HepG2 (cell line): ENCODE data around the gene CD248. TPM values are rescaled to one million over a fixed set of nuclear protein-coding genes. Genes with fewer than 3 reads are reported as not detected.
A peak's percentile ranks its signal among the peaks of the same experiment; 100 is the strongest.

ENCODE experiments used
- ARID2 ChIP-seq: sonication (generic); formaldehyde crosslinking; IDR thresholded peaks from 2 replicates; pipeline ENCODE4 v1.8.1; 2022; ENCODE audit warnings: mild to moderate bottlenecking, missing genetic modification reagents, borderline replicate concordance
- ATF1 ChIP-seq: IDR thresholded peaks from 2 replicates; pipeline ENCODE4 v1.6.1; 2016; ENCODE audit warnings: mild to moderate bottlenecking, control low read depth
- ELF3 ChIP-seq: IDR thresholded peaks from 2 replicates; pipeline ENCODE4 v1.6.1; 2016; ENCODE audit warnings: missing genetic modification reagents, missing compliant biosample characterization
- FOXO1 ChIP-seq: sonication (generic); formaldehyde crosslinking; IDR thresholded peaks from 2 replicates; pipeline ENCODE4 v1.4.0; 2020; ENCODE audit warnings: missing genetic modification reagents
- PRMT3 ChIP-seq: sonication (generic); formaldehyde crosslinking; IDR thresholded peaks from 2 replicates; pipeline ENCODE4 v1.8.1; 2022; ENCODE audit warnings: low read depth, mild to moderate bottlenecking, moderate library complexity, missing genetic modification reagents, borderline replicate concordance
- SP140L ChIP-seq: sonication (generic); formaldehyde crosslinking; IDR thresholded peaks from 2 replicates; pipeline ENCODE4 v1.4.0; 2020; ENCODE audit warnings: missing genetic modification reagents, borderline replicate concordance
- SP4 ChIP-seq: sonication (generic); formaldehyde crosslinking; IDR thresholded peaks from 2 replicates; pipeline ENCODE4 v1.8.1; 2023; ENCODE audit warnings: mild to moderate bottlenecking, missing genetic modification reagents
- SSRP1 ChIP-seq: IDR thresholded peaks from 2 replicates; pipeline ENCODE4 v1.6.1; 2016; ENCODE audit warnings: control low read depth
- YEATS2 ChIP-seq: sonication (generic); formaldehyde crosslinking; IDR thresholded peaks from 2 replicates; pipeline ENCODE4 v1.4.0; 2020; ENCODE audit warnings: missing genetic modification reagents, borderline replicate concordance
- ZNF24 ChIP-seq: fragments of 450-650 bp; IDR thresholded peaks from 2 replicates; pipeline ENCODE4 v1.6.1; 2017; ENCODE audit warnings: antibody characterized with exemption, mild to moderate bottlenecking
- ZNF260 ChIP-seq: sonication (generic); formaldehyde crosslinking; IDR thresholded peaks from 2 replicates; pipeline ENCODE4 v1.4.0; 2020; ENCODE audit warnings: missing genetic modification reagents, low read depth, mild to moderate bottlenecking, borderline replicate concordance
- ZNF543 ChIP-seq: sonication (generic); formaldehyde crosslinking; IDR thresholded peaks from 2 replicates; pipeline ENCODE4 v1.4.0; 2020; ENCODE audit warnings: mild to moderate bottlenecking, missing genetic modification reagents
- ZNF879 ChIP-seq: sonication (generic); formaldehyde crosslinking; IDR thresholded peaks from 2 replicates; pipeline ENCODE4 v1.8.1; 2023; ENCODE audit warnings: missing genetic modification reagents
- ZSCAN22 ChIP-seq: sonication (generic); formaldehyde crosslinking; IDR thresholded peaks from 2 replicates; pipeline ENCODE4 v1.4.0; 2020; ENCODE audit warnings: mild to moderate bottlenecking, missing genetic modification reagents
- polyA plus RNA-seq, 8 experiments: library from polyadenylated mRNA; depleted of rRNA in 3 of 8; stranded (reverse) in 7 of 8; unstranded in 1 of 8; fragments of >200 nt; fragmentation: Illumina TruSeq in 4 of 8; extraction: Trizol in 4 of 8; gene quantifications; 2 replicates each; pipeline versions ENCODE4 v1.2.1 to v1.2.3, GENCODE V29; 2011 to 2016; ENCODE audit warnings: low read depth in 4 of 8, missing spikeins in 1 of 8, mixed read lengths in 1 of 8; ENCODE audit not compliant: insufficient read depth in 1 of 8
- total RNA-seq, 5 experiments: library from RNA; depleted of rRNA; stranded (reverse); fragments of >200 nt; fragmentation: Illumina TruSeq; extraction: Trizol; gene quantifications; 2 replicates each; pipeline ENCODE4 v1.2.3, GENCODE V29; 2016; ENCODE audit warnings: low read depth in 1 of 5
- TF ChIP-seq, protein P1 (sequence below): IDR thresholded peaks from 2 replicates; pipeline ENCODE4 v1.6.1; 2016; ENCODE audit warnings: missing compliant biosample characterization, missing genetic modification reagents, borderline replicate concordance
- TF ChIP-seq, protein P2 (sequence below), 2 experiments: IDR thresholded peaks; 2 replicates each; pipeline ENCODE4 v1.6.1; 2011 to 2012; ENCODE audit warnings: low read length in 2 of 2, borderline replicate concordance in 1 of 2, low read depth in 1 of 2, mild to moderate bottlenecking in 1 of 2, moderate library complexity in 1 of 2
- TF ChIP-seq, protein P3 (sequence below): sonication (generic); formaldehyde crosslinking; IDR thresholded peaks from 2 replicates; pipeline ENCODE4 v1.4.0; 2020; ENCODE audit warnings: missing genetic modification reagents, borderline replicate concordance
- TF ChIP-seq, protein P4 (sequence below): sonication (generic); formaldehyde crosslinking; IDR thresholded peaks from 2 replicates; pipeline ENCODE4 v1.8.0; 2022; ENCODE audit warnings: low read depth, missing genetic modification reagents

CD248 gene
- total and polyA plus RNA-seq, 2 of the 13 experiments (the other 11 are each of a cell fraction or from before 2014, with no cell fraction given): 0.25 to 0.35 TPM

DNA sequence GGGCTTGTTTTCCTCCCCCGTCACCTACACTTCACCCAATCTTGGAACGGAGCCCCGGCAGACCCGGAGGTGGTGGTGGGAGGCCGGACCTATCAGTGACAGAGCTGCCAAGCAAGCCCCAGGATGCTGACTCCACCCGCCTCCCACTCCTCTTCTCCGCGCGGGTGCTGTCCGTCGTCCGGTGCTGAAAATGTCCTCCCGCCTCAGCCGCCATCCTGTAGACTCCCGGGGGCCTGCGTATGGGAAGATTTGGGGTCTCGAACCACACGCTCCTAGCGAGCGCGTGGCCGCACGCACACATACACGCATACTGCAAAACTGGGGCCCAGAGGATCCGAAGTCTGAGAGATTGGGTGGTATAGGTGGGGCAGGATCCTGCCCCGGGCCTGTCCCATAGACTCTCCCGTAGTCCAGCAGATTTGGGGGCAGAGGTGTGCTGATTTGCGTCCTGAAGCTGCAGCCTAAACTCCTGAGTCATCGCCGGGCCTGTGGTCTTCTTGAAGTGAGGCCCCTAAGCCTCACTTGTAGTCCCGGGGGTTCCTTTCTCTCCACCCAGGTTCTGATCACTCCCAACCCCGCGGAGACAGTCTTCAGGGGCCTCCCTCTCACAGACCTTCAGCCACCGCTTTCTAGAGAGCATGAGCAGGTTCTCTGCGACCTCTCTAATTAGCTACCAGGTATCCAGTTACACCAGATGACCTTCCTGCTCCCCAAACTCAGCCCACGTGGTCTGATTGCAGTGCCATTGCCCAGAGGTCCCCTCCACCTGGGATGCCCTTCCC, 27.1 kb downstream of the CD248 start (continued):
- TF ChIP-seq, protein P1, sequence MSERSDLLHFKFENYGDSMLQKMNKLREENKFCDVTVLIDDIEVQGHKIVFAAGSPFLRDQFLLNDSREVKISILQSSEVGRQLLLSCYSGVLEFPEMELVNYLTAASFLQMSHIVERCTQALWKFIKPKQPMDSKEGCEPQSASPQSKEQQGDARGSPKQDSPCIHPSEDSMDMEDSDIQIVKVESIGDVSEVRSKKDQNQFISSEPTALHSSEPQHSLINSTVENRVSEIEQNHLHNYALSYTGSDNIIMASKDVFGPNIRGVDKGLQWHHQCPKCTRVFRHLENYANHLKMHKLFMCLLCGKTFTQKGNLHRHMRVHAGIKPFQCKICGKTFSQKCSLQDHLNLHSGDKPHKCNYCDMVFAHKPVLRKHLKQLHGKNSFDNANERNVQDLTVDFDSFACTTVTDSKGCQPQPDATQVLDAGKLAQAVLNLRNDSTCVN (CRISPR knock-in tag): peak; percentile 53; the same call in 1 of the 2 replicates
- TF ChIP-seq ZNF260 (CRISPR knock-in tag): no peak
- TF ChIP-seq ELF3 (CRISPR knock-in tag): no peak
- TF ChIP-seq SP4 (CRISPR knock-in tag): no peak; the same call in 1 of the 2 replicates
- peak; percentile 24; the same call in 1 of the 2 replicates for TF ChIP-seq ZNF543
- TF ChIP-seq ZNF24: no peak
- TF ChIP-seq ATF1 (CRISPR knock-in tag): no peak
- no peak for TF ChIP-seq SP140L (CRISPR knock-in tag)
- TF ChIP-seq ZNF879 (CRISPR knock-in tag): no peak
- 0 out of 2 replicates have a peak, but pooled peaks have one; percentile 38 for TF ChIP-seq SSRP1 (CRISPR knock-in tag)
- TF ChIP-seq PRMT3 (CRISPR knock-in tag): no peak
- TF ChIP-seq, protein P2, sequence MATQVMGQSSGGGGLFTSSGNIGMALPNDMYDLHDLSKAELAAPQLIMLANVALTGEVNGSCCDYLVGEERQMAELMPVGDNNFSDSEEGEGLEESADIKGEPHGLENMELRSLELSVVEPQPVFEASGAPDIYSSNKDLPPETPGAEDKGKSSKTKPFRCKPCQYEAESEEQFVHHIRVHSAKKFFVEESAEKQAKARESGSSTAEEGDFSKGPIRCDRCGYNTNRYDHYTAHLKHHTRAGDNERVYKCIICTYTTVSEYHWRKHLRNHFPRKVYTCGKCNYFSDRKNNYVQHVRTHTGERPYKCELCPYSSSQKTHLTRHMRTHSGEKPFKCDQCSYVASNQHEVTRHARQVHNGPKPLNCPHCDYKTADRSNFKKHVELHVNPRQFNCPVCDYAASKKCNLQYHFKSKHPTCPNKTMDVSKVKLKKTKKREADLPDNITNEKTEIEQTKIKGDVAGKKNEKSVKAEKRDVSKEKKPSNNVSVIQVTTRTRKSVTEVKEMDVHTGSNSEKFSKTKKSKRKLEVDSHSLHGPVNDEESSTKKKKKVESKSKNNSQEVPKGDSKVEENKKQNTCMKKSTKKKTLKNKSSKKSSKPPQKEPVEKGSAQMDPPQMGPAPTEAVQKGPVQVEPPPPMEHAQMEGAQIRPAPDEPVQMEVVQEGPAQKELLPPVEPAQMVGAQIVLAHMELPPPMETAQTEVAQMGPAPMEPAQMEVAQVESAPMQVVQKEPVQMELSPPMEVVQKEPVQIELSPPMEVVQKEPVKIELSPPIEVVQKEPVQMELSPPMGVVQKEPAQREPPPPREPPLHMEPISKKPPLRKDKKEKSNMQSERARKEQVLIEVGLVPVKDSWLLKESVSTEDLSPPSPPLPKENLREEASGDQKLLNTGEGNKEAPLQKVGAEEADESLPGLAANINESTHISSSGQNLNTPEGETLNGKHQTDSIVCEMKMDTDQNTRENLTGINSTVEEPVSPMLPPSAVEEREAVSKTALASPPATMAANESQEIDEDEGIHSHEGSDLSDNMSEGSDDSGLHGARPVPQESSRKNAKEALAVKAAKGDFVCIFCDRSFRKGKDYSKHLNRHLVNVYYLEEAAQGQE (IDR thresholded peaks at IDR 0.05; ENCODE audit: borderline replicate concordance in 1 of 2, low read depth in 1 of 2, low read length in 2 of 2): peak in 1 of 2 experiments; percentile 96; a peak in 2 of 4 replicates
- TF ChIP-seq, protein P3, sequence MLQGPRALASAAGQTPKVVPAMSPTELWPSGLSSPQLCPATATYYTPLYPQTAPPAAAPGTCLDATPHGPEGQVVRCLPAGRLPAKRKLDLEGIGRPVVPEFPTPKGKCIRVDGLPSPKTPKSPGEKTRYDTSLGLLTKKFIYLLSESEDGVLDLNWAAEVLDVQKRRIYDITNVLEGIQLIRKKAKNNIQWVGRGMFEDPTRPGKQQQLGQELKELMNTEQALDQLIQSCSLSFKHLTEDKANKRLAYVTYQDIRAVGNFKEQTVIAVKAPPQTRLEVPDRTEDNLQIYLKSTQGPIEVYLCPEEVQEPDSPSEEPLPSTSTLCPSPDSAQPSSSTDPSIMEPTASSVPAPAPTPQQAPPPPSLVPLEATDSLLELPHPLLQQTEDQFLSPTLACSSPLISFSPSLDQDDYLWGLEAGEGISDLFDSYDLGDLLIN (CRISPR knock-in tag): no peak
- TF ChIP-seq ARID2 (CRISPR knock-in tag): peak; percentile 98; the same call in 1 of the 2 replicates
- no peak for TF ChIP-seq YEATS2 (CRISPR knock-in tag)
- TF ChIP-seq ZSCAN22 (CRISPR knock-in tag): no peak
- 0 out of 2 replicates have a peak, but pooled peaks have one; percentile 48 for TF ChIP-seq FOXO1 (CRISPR knock-in tag)
- TF ChIP-seq, protein P4, sequence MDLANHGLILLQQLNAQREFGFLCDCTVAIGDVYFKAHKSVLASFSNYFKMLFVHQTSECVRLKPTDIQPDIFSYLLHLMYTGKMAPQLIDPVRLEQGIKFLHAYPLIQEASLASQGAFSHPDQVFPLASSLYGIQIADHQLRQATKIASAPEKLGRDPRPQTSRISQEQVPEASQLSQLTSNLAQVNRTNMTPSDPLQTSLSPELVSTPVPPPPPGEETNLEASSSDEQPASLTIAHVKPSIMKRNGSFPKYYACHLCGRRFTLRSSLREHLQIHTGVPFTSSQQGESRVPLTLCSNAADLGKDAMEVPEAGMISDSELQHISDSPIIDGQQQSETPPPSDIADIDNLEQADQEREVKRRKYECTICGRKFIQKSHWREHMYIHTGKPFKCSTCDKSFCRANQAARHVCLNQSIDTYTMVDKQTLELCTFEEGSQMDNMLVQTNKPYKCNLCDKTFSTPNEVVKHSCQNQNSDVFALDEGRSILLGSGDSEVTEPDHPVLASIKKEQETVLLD (CRISPR knock-in tag): peak; percentile 38; the same call in 1 of the 2 replicates
